Measurements from ENCODE around the gene ITPR3. TPM values are rescaled to one million over a fixed set of nuclear protein-coding genes. Genes with fewer than 3 reads are reported as not detected.

Gene ITPR3
- total RNA-seq, 1 donor from 2014 or later = 6.4 TPM

GRCh38 chr6:33716890-33717632 lies 95.9 kb downstream of the ITPR3 start:
- H3K36me3 Mint-ChIP-seq = no peaks in the 10 kb centered on the region
- H3K27me3 Mint-ChIP-seq (ENCODE audit: low read depth) = peaks cover 11% of the 10 kb centered on the region
- TF ChIP-seq, protein P1, sequence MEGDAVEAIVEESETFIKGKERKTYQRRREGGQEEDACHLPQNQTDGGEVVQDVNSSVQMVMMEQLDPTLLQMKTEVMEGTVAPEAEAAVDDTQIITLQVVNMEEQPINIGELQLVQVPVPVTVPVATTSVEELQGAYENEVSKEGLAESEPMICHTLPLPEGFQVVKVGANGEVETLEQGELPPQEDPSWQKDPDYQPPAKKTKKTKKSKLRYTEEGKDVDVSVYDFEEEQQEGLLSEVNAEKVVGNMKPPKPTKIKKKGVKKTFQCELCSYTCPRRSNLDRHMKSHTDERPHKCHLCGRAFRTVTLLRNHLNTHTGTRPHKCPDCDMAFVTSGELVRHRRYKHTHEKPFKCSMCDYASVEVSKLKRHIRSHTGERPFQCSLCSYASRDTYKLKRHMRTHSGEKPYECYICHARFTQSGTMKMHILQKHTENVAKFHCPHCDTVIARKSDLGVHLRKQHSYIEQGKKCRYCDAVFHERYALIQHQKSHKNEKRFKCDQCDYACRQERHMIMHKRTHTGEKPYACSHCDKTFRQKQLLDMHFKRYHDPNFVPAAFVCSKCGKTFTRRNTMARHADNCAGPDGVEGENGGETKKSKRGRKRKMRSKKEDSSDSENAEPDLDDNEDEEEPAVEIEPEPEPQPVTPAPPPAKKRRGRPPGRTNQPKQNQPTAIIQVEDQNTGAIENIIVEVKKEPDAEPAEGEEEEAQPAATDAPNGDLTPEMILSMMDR (IDR thresholded peaks at IDR 0.05; ENCODE audit: unreplicated experiment) = no peak
- H3K4me3 Mint-ChIP-seq = no peak overlapping the region
- no peaks in the 10 kb centered on the region for H3K9me3 Mint-ChIP-seq
- H3K27ac Mint-ChIP-seq = no peak overlapping the region
- no peak for DNase-seq (ENCODE audit: low spot score in 2 of 2, unreplicated experiment in 2 of 2)
- peaks cover 3% of the 10 kb centered on the region for H3K4me1 Mint-ChIP-seq

DNA sequence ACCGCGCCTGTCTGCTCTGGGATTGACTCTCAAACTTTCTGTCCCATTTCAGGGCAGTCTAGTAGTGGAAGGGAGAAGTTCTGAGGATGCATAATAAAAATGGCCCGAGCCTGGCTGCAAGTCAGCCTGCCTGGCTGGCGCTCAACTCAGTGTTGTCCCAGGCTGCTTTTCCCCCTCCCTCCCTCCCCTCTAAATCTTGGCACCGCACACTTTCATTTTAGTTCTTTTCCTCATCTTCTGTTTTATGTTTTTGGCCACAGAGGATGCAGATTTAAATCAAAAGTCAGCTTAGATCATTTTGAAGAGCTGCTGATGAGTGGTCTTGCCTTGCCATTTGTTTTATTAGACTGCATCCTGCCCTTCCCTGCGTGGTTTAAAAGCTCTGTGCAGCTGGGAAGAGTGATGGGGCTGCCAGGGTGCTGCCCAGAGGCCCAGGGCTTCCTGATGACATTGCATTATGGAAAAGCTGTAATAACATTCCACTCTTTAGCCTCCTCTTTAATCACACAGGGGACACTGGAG lies 96.9 kb downstream of the ITPR3 start:
- no peak for DNase-seq (ENCODE audit: low spot score in 2 of 2, unreplicated experiment in 2 of 2)
- Mint-ChIP-seq H3K4me1 (peaks cover 3% of the 10 kb centered on the region), H3K27me3 (ENCODE audit: low read depth) (peaks cover 19% of the 10 kb centered on the region), H3K9me3 (no peaks in the 10 kb centered on the region), H3K27ac (no peak overlapping the region), H3K36me3 (no peaks in the 10 kb centered on the region), H3K4me3 (no peak overlapping the region)
- TF ChIP-seq, protein P1 (IDR thresholded peaks at IDR 0.05; ENCODE audit: unreplicated experiment) = no peak

DNA sequence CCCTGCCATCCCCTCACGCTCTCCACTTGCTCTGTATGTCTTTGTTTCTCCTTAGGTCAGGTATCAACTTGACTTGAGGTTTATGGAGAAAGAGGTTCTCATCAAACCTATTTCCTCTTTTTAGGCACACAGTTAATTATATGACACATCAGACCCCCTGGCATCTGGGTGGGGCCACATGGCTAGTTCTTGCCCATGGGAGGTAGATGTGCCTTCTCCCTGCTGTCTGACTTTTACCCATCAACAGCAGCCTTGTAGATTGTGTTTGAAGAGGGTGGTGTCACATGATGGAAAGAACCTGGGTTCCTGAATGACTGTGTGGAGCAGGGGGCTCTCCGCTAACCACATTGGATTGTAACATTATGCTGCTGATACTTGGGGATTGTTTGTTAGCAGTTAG lies 97.6 kb downstream of the ITPR3 start:
- Mint-ChIP-seq H3K27ac (no peak overlapping the region), H3K27me3 (ENCODE audit: low read depth) (peaks cover 26% of the 10 kb centered on the region), H3K9me3 (no peaks in the 10 kb centered on the region), H3K4me1 (peaks cover 3% of the 10 kb centered on the region), H3K4me3 (no peak overlapping the region), H3K36me3 (no peaks in the 10 kb centered on the region)
- no peak for DNase-seq (ENCODE audit: low spot score in 2 of 2, unreplicated experiment in 2 of 2)
- TF ChIP-seq, protein P1 (IDR thresholded peaks at IDR 0.05; ENCODE audit: unreplicated experiment) = no peak

GRCh38 chr6:33719326-33719987 lies 98.3 kb downstream of the ITPR3 start:
- no peak overlapping the region for H3K4me3 Mint-ChIP-seq
- H3K27me3 Mint-ChIP-seq (ENCODE audit: low read depth) = peaks cover 26% of the 10 kb centered on the region
- H3K9me3 Mint-ChIP-seq = no peaks in the 10 kb centered on the region
- H3K36me3 Mint-ChIP-seq = no peaks in the 10 kb centered on the region
- no peak for DNase-seq (ENCODE audit: low spot score in 2 of 2, unreplicated experiment in 2 of 2)
- TF ChIP-seq, protein P1 (IDR thresholded peaks at IDR 0.05; ENCODE audit: unreplicated experiment) = no peak
- H3K4me1 Mint-ChIP-seq = peaks cover 5% of the 10 kb centered on the region
- no peak overlapping the region for H3K27ac Mint-ChIP-seq

- TF ChIP-seq, protein P1 (IDR thresholded peaks at IDR 0.05; ENCODE audit: unreplicated experiment) = no peak
Measured at GRCh38 chr6:33720998-33721397, 99.9 kb downstream of the ITPR3 start.

More at GRCh38 chr6:33720998-33721397, 99.9 kb downstream of the ITPR3 start:
- DNase-seq (ENCODE audit: low spot score in 2 of 2, unreplicated experiment in 2 of 2) = no peak
- H3K27me3 Mint-ChIP-seq (ENCODE audit: low read depth) = peaks cover 28% of the 10 kb centered on the region
- peaks cover 9% of the 10 kb centered on the region for H3K4me1 Mint-ChIP-seq
- H3K4me3 Mint-ChIP-seq = no peak overlapping the region
- H3K27ac Mint-ChIP-seq = no peak overlapping the region
- no peaks in the 10 kb centered on the region for H3K36me3 Mint-ChIP-seq
- H3K9me3 Mint-ChIP-seq = no peaks in the 10 kb centered on the region
